Upper lobe of right lung (tissue), 1 donor: ENCODE results near the gene MYCL. TPM values are rescaled to one million over a fixed set of nuclear protein-coding genes. Genes with fewer than 3 reads are reported as not detected.

Experiments used
- ATAC-seq: fragments of 200-7000 bp; cut with Tn5 transposase; one replicate; pipeline ENCODE4 v1.9.1; 2020; ENCODE audit warnings: mild to moderate bottlenecking, moderate library complexity
- DNase-seq: peaks from one replicate; pipeline ENCODE4 v3.0.0-alpha.2; 2020
- H3K27ac ChIP-seq: fragments of 200-600 bp; one replicate; pipeline ENCODE4 v1.8.0; 2022
- H3K27me3 ChIP-seq: fragments of 200-600 bp; one replicate; pipeline ENCODE4 v1.8.0; 2022; ENCODE audit warnings: mild to moderate bottlenecking
- H3K36me3 ChIP-seq: fragments of 200-600 bp; one replicate; pipeline ENCODE4 v1.8.0; 2022
- H3K4me1 ChIP-seq: fragments of 200-600 bp; one replicate; pipeline ENCODE4 v1.8.0; 2022
- H3K4me3 ChIP-seq: fragments of 200-600 bp; one replicate; pipeline ENCODE4 v1.8.0; 2022; ENCODE audit warnings: mild to moderate bottlenecking
- H3K9me3 ChIP-seq: fragments of 200-600 bp; one replicate; pipeline ENCODE4 v1.8.0; 2022
- intact Hi-C: fragments of 100-400 bp; cut with DNase I; formaldehyde crosslinking; loops from one replicate; pipeline ENCODE4 v1.11.0; 2022
- total RNA-seq: library from RNA; stranded (reverse); fragmentation: NEBNext Ultra II Directional; extraction: Animal tissue kit (Norgen Biotek cat#: 25700); gene quantifications from one replicate; pipeline ENCODE4 v1.2.1, GENCODE V29; 2021
- TF ChIP-seq, protein P1 (sequence below): fragments of 200-600 bp; IDR thresholded peaks from one replicate; pipeline ENCODE4 v1.8.0; 2022; ENCODE audit warnings: antibody characterized with exemption
- donor health status: DM: no; HTN: yes; CAD: no; lungs with severe emphysema.

Gene MYCL
- total RNA-seq, 1 donor from 2014 or later = 3.6 TPM

DNA sequence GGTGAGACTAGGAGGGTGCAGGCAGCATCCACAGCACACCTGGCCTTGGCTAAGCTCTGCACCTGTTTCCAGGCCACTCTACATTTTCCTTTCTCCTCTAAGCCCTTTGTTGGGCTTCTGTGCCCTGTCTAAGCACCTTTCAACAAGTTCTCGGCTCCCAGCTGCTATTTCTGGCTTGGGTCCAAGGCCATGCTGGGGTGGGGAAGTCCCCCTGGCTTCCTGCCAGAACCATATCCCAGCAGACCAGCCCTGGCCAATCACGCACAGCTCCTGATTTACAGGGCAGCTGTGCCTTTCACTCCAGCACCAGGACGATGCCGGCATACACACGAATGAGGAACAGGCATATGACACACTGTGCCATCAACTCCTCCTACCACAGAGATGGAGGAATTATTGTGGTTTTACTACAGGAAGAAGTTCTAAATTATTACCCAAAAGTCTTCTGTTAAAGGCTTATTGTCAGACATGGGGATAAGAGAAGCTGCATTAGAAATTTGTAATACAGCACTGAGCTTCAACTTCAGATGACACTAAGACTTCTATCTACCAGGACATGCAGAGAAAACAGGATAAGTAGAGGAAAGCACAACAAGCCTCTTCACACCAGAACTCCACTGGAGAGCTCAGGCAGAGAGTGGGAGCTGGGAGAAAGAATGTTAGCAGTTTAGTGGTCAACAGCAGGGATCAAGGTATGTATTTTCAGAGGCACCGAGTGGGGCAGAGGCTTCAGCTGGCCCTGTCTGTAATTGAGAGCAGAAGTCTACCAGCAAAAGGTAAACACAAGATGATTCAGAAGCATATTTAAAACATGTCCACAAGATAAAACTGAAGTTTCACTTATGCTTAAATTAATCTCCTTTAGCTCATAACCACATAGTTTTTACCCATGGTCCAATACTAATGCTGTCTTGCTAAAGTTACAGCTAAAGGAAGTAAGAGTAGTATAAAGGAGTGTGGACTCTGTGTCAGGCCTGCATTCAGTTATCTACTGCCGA lies 55.8 kb downstream of the MYCL start:
- Histone ChIP-seq H3K27ac (peak overlapping the region; percentile 40), H3K36me3 (peaks cover 46% of the 10 kb centered on the region), H3K9me3 (no peaks in the 10 kb centered on the region), H3K4me3 (no peak overlapping the region), H3K4me1 (peaks cover 23% of the 10 kb centered on the region), H3K27me3 (no peaks in the 10 kb centered on the region)
- TF ChIP-seq, protein P1, sequence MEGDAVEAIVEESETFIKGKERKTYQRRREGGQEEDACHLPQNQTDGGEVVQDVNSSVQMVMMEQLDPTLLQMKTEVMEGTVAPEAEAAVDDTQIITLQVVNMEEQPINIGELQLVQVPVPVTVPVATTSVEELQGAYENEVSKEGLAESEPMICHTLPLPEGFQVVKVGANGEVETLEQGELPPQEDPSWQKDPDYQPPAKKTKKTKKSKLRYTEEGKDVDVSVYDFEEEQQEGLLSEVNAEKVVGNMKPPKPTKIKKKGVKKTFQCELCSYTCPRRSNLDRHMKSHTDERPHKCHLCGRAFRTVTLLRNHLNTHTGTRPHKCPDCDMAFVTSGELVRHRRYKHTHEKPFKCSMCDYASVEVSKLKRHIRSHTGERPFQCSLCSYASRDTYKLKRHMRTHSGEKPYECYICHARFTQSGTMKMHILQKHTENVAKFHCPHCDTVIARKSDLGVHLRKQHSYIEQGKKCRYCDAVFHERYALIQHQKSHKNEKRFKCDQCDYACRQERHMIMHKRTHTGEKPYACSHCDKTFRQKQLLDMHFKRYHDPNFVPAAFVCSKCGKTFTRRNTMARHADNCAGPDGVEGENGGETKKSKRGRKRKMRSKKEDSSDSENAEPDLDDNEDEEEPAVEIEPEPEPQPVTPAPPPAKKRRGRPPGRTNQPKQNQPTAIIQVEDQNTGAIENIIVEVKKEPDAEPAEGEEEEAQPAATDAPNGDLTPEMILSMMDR = no peak
- intact Hi-C loops = no loop called here
- ATAC-seq (peak; percentile 96), DNase-seq (peak; percentile 84)

Other genes starting within 250 kb of the MYCL start
- 0.49 TPM for gene NT5C1A, start 229.8 kb downstream of the MYCL start, total RNA-seq
- 0.09 TPM for gene HPCAL4, start 210.5 kb downstream of the MYCL start, total RNA-seq
- gene PPIE, start 163.0 kb downstream of the MYCL start, total RNA-seq = 36.5 TPM
- 0.43 TPM for gene OXCT2, start 130.6 kb downstream of the MYCL start, total RNA-seq
- 2.7 TPM for gene BMP8B, start 113.1 kb downstream of the MYCL start, total RNA-seq
- 13.1 TPM for gene TRIT1, start 18.4 kb downstream of the MYCL start, total RNA-seq
- gene MFSD2A, start 53.2 kb upstream of the MYCL start, total RNA-seq = 225 TPM
- 373 TPM for gene CAP1, start 138.8 kb upstream of the MYCL start, total RNA-seq
- gene PPT1, start 195.3 kb upstream of the MYCL start, total RNA-seq = 166 TPM